ENCODE results near the gene SHROOM1. TPM values are rescaled to one million over a fixed set of nuclear protein-coding genes. Genes with fewer than 3 reads are reported as not detected.
A peak's percentile ranks its signal among the peaks of the same experiment; 100 is the strongest.

SHROOM1 gene
- polyA plus RNA-seq, 4 donors = 13.0 to 30.8 (median 21.7) TPM

DNA sequence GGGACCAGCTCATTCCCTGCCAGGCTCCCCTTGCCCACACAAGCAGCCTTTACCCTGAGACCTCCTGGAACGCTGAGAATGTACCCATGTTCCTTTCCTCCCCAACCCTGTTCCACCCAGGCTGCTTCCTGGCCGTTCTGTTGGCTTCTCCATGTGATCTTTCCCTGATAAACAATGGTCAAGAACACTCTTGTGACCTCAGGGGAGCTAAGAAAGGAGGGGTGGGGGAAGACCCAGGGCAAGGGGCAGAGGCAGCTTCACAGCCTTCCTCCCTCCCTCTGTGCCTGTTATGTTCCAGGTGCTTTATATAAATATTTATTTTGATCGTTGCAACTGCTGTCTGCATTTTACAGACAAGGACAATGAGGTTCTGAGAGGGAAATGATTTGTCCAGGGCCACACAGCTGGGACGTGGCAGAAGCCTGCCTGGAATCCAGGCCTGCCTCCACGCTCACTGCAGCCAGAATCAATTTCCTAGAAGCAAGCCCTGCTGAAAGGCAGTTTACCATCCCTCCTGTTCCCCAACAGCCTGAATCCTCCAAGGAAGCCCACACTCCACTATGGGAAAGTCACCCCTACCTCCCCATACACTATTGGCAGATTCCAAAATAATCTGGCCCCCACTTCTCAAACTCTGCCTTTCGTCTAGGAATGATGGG is 3.9 kb downstream of the SHROOM1 start:
- DNase-seq (ENCODE audit: low read depth in 4 of 4, low spot score in 3 of 4) = no peak

DNA sequence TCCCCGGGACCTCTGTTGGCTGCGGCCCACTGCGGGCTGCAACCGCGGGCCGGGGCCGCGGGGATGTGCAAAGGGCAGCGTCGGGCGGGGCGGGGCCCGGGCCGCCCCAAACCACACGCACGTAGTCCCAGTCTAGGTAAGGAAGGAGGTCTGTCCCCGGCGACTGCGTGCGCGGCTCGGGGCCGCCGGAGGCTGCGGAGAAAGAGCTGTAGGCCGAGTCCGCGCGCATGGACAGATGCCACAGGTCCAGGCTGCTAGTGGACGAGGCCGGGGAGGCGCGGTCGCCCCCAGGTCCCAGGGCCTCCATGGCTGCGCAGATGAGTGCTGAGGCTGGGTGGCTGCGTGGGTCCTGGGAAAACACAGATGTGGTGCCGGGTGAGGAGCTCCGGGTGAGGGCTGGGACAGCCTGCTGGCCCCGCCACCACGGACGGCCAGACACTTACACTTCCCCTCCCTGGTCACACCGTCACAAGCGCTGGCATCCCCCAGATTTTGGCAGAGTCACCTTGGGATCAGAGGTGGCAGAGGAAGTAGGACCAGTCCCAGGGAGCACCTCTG is 4.5 kb downstream of the SHROOM1 start:
- no peak for DNase-seq (ENCODE audit: low read depth in 4 of 4, low spot score in 3 of 4)

DNA sequence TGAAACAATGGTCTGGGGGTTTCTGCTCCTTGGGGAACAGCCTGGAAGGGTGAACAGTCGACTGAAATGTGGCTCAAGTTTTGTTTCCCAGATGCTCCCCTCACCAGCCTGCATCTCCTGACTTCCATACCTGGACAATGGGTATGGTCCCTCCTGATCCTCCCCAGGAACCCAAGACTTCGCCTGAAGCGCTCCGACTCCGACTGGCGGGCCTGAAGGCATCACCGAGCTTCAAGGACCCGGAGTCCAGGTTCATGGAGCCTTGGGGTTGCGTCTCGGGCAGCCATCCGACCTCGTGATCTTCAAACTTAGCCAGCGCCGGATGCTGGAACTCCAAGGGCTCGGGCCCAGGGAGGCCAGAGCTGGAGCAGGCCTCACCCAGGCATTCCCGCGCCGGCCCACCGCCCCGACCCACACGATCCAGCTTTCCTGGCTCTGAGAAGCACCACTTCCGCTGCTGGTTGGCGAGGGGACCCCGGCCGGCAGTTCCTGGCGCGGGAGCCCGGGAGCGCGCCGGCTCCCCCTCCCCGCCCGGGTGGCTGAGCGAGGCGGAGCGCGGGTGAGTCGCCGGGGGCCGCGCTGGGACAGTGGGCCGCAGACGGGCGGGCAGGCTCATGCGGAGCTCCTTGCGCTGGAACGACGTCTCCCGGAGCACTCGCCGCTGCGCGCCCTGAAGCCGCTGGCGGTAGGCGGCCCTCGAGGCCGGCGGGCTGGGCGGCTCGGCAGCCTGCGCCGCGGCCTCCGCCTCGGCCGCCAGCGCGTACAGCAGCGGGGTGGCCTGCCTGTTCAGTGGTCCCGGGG is 5.2 kb downstream of the SHROOM1 start:
- no peak for DNase-seq (ENCODE audit: low read depth in 4 of 4, low spot score in 3 of 4)

DNA sequence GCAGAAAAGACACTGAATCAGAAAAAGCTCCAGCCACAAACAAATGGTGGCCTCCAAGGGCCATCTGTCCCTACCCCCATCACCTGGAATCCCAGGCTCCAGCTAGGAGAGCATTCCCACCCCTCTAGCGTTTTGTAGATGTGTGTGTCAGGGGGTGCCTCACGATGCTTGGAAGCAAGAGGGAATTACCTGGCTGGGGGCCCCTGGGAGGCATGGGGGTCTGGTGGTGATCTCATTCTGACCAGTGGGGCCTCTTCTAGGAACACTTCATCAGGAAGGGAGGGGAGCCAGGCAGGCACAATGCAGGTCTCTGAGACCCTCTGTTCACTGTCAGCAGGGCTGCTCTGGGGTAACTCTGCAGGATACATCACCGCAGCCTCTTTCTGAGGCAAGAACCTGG is 6.0 kb downstream of the SHROOM1 start:
- DNase-seq (ENCODE audit: low read depth in 4 of 4, low spot score in 3 of 4) = no peak

DNA sequence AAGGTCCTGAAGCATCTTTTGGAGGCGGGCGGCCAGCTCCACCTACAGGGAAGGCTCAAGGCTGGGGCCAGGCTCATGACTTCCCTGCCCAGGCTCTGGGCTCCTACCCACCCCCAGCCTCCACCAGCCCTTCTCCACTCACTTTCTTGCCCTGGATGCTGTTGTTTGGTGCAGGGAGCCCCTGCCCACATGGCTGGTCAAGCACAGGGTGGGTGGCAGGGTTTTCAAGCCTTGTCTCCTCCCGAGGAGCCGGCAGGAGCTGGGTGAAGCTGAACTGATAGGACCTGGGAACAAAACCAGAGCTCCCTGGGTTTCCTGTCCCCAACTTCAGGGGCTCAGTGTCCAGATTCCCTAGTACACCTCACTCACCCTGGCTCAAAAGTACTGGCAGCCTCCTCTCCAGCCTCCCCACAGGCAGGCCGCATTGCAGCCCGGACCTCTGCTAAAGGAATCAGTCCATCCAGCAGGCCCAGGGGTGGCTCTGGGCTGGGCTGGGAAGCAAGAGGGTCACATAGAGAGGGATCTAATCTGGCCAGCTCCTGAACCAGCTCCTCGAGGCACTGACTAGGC is 6.9 kb downstream of the SHROOM1 start:
- DNase-seq (ENCODE audit: low read depth in 4 of 4, low spot score in 3 of 4) = no peak

DNA sequence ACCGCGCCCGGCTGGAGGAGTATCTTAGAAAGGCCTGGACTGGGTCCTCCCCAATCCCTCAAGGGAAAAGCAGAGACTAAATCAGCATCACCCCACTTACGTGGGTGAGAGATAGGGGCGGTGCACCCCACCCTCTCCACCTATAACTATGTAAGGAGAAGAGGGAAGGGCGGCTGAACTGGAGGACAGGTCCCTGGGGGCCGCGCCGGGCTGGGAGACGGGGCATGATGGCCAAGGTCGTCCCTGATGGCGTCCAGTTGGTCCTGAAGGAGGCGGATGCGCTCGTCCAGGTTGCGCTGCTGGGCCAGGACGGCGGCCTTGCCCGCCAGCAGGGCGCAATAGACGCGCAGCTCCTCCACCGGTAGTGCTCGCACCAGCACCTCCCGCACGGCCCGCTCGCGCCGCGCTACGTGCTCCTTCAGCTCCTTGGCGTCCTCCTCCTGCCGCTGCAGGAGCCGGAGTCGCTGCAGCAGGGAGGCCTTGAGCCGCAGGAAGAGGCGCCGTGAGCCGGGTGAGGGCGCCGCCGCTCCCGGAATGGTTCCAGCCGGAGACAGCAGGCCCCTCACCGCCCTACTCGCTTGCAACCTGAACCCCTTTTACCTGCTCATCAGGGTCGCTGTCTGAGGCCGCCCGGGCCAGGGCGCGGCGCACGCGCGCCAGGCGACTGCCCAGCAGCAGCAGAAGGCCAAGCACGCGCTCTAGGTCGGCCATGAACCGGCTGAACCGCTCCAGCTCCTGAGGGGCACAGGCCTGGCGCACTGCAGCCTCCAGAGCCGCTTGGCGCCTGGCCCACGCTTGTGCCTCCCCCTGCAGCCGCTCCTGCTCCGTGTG is 7.6 kb downstream of the SHROOM1 start:
- DNase-seq (ENCODE audit: low read depth in 4 of 4, low spot score in 3 of 4) = no peak

DNA sequence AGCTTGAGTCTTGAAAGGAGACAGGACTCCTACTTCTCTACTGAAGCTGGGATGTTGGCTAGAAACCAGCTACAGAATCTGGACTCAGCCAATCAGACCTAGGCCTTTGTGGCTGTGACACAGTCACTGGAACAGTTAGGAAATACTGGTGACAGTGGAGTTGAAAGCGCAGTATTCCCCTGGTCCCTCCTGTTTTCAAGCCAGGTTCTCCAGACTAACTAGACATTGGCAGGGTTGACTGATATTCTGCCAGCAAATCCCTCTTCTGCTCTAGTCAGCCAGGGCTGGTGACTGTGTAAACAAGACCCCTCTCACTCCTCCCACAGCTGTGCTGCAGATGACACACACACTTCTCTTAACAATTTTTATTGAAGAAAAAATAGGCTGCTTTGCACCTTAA is 8.7 kb downstream of the SHROOM1 start:
- DNase-seq (ENCODE audit: low read depth in 4 of 4, low spot score in 3 of 4) = no peak

DNA sequence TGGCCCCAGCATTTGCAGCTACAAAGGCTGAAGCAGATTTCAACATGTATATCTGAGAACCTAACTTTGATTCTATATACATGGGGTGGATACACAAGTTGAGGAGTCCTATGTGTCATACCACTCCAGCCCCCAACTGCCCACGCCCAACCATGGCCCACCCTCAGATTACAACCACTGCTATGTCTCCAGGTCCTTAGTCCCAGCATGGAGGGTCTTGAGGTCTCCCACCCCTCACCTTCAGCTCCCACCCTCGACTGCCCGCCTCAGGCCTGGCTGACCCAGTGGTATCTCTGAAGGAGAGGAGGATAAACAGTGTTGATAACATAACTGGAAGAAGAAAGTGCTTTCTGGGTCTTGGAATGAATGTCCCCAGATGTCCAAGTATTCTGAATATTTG is 9.1 kb downstream of the SHROOM1 start:
- DNase-seq (ENCODE audit: low read depth in 4 of 4, low spot score in 3 of 4) = no peak

DNA sequence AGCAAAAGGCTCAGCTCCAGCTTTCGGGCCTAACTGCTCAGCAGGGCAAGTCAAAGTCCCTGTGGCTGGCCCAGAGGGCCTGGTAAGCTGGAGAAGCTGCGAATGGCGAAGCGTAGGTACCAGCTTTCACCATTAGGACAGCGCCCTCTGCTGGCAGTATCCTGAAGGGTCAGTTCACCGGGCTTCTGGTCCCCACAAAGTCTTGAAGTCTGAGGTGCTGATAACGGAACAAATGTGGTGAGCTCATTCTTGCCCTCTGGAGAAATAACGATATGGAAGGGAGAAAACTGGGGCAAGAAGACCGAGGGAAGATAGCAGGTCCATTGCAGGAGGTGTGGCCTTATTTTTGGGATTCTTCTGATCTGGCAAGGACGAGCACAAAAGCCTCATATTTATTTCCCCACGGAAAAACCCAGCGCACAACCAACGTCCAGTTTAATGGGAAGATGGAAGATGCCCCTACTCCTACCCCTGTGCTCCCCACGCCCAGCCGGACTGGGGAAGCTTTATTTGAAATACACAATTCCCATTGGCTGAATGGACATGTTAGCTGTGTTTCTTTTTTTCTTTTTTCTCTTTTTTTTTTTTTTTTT is 10.2 kb downstream of the SHROOM1 start:
- peak in 2 of 4 donors; percentile 84 to 86 for DNase-seq (ENCODE audit: low read depth in 4 of 4, low spot score in 3 of 4)

DNA sequence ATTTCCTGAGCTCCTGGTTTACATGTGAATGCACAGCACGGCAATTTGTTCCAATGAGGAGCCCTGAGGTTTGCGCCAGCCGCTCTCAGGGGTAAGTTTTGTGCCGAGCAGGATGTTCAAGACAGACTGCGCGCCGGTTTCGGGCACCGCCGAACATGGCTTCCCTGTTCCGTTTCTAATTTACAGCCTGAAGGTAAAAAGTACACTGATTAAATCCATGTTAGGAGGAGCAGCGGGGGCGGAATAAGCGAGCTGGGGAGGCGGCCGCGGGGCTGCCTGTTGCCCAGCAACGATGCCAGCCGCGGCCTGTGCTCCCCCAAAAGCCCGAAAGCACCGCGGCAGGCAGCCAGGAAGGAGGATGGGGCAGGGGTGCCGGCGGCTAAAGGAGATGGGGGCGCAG is 11.0 kb downstream of the SHROOM1 start:
- DNase-seq (ENCODE audit: low read depth in 4 of 4, low spot score in 3 of 4) = no peak

DNA sequence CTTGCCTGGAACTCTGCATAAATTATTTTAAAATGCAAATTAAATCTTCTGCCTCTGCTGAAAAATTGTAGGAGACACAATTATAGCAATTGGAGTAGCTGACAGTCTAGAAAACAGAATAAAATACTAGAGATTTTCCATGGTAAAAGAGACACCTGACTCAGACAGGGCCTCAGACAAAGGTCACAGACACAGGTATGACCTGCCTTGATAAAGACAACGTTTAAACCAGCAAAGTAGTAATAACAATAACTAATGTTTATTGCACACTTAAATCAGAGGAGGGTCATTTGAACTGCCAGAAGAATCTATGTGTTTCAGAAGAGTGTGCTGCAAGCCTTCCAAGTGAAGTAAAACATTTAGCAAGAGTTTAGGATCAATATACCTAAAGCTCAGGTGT is 13.4 kb downstream of the SHROOM1 start:
- no peak for DNase-seq (ENCODE audit: low read depth in 4 of 4, low spot score in 3 of 4)

DNA sequence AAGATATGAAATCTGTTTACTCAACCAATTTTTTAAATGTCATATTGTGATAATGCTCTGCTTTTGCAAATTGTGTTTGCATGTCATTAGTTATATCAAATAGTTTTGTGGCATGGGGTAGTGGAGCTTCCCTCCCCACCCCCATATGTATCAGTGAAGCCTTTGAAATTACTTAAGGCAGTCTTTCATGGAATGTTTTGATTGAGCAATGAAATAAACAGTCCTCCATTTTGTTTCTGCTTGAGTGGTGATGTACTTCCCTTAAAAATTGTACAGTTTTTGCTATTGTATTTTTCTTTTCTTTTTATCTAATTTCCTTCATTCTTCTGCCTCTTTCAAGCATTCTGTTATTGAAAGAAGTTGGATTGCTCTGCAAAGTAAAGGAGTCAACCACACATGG is 13.9 kb downstream of the SHROOM1 start:
- DNase-seq (ENCODE audit: low read depth in 4 of 4, low spot score in 3 of 4) = no peak

DNA sequence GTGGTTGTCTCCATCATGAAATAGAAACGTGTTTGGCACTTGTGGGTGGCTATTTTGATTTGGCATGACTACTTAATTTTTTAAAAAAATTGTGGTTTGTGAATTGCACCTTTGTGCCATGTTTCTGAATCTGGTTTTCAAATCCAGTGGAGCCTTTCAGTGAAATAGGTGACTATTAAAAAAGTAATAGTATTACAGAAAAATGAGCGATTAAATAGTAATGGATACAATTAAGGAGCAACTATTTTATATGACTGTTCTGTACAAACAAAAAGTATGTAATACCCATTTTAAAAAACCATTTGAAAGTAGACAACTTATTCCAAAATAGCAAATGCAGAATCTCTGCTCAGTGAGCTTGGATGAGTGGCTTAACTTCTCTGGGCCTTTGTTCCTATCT is 14.4 kb downstream of the SHROOM1 start:
- no peak for DNase-seq (ENCODE audit: low read depth in 4 of 4, low spot score in 3 of 4)

DNA sequence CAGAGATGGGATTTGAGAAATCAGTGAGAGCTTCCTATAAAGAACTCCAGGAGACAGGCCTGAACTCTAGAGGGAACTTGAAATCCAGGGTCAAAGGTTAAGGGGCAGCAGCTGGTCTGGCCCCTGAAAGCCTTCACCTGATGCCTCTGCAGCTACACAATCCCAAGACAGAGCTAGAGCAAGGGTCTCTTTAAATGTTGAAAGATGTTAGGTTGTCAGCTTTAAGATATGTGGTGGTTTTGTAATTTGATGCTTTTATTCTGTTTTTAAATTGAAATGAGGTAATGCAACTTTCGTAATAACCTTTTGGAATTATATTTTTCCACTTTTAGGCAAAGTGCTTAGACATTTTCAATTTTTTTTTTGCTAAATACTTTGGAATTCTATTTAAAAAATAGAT is 15.0 kb downstream of the SHROOM1 start:
- DNase-seq (ENCODE audit: low read depth in 4 of 4, low spot score in 3 of 4) = no peak

DNA sequence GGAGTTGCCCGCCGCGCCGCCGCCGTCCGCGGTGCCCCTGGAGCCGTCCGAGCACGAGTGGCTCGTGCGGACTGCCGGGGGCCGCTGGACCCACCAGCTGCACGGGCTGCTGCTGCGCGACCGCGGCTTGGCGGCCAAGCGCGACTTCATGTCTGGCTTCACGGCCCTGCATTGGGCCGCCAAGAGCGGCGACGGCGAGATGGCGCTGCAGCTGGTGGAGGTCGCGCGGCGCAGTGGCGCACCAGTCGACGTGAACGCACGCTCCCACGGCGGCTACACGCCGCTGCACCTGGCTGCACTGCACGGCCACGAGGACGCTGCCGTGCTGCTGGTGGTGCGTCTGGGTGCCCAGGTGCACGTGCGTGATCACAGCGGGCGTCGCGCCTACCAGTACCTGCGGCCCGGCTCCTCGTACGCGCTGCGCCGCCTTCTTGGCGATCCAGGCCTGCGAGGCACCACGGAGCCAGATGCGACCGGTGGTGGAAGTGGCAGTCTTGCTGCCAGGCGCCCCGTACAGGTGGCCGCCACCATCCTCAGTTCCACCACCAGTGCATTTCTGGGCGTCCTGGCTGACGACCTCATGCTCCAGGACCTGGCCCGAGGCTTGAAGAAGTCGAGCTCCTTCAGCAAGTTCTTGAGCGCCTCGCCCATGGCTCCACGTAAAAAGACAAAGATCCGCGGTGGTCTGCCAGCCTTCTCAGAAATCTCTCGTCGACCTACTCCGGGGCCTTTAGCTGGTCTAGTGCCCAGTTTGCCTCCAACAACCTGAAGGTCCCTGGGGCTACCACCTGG is 15.7 kb downstream of the SHROOM1 start:
- no peak for DNase-seq (ENCODE audit: low read depth in 4 of 4, low spot score in 3 of 4)

DNA sequence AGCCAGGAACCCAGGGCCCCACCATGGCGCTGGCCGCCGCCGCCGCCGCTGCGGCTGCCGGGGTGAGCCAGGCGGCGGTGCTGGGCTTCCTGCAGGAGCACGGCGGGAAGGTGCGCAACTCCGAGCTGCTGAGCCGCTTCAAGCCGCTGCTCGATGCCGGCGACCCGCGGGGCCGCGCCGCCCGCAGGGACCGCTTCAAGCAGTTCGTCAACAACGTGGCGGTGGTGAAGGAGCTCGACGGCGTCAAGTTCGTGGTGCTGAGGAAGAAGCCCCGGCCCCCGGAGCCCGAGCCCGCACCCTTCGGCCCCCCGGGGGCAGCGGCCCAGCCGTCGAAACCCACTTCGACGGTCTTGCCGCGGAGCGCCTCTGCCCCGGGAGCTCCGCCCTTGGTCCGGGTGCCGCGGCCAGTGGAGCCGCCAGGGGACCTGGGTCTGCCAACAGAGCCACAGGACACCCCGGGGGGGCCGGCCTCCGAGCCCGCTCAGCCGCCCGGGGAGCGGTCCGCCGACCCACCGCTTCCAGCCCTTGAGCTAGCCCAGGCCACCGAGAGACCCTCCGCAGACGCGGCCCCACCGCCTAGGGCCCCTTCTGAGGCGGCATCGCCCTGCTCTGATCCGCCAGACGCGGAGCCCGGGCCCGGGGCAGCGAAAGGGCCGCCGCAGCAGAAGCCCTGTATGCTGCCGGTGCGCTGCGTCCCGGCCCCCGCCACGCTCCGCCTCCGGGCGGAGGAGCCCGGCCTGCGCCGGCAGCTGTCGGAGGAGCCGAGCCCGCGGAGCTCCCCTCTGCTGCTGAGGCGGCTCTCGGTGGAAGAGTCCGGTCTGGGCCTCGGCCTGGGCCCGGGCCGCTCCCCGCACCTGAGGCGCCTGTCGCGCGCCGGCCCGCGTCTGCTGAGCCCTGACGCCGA is 16.6 kb downstream of the SHROOM1 start:
- no peak for DNase-seq (ENCODE audit: low read depth in 4 of 4, low spot score in 3 of 4)

DNA sequence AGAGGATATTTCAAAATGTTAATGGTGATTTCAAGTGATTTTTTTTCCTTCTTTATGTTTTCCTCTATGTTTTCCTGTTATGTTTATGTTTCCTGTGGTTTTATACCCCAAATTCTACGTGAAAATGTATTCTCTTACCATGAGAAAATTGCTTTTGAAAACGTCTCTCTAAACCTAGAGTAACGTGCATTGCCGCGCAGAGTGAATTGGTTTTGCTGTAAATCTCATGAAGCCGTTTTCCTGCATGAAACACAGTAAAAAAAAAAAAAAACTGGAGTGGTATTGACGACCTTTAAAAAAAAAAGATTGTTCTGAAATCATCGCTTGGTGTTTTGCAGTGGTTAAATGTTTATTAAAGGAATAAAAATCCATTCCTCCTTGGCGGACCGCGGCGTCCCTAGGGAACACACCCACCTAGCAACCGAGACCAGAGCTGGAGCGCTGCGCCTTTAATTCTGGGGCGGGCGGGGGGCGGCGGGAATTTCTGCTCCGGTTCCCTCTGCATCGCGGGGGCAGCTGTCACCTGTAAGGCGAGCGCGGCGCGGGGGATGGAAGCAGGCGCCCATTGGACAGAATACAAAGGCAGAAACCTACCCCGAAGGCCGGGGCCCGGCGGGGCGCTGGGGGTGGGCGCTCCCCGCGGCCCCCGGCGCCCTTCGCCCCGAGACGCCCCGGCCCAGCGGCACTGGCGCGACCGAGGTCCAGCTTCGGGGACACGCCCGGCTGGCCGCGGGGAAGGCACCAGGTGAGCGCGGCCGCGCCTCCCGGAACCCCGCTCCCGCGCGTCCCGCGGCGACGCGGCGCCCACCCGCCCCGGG is 17.5 kb downstream of the SHROOM1 start, which contains the start of gene SOWAHA:
TSS of gene SOWAHA (plus strand) at position 522 of the 818 bp plus-strand sequence. CDS start 320 bp downstream, outside the sequence.
- DNase-seq (ENCODE audit: low read depth in 4 of 4, low spot score in 3 of 4) = no peak

Data from left renal pelvis (tissue), 4 donors.